CD1c-positive myeloid dendritic cell (primary cell): Measurements from ENCODE around the gene OVOL3.
A peak's percentile ranks its signal among the peaks of the same experiment; 100 is the strongest.
"Not testable (repeated sequence)": the region's sequence is repeated elsewhere in the genome, so short reads cannot be mapped to it uniquely, and the experiment has no call there.

ENCODE experiments used
- DNase-seq: peaks from one replicate; pipeline ENCODE4 v3.0.0-alpha.2; 2016; ENCODE audit errors: extremely low spot score

The OVOL3 gene

DNA sequence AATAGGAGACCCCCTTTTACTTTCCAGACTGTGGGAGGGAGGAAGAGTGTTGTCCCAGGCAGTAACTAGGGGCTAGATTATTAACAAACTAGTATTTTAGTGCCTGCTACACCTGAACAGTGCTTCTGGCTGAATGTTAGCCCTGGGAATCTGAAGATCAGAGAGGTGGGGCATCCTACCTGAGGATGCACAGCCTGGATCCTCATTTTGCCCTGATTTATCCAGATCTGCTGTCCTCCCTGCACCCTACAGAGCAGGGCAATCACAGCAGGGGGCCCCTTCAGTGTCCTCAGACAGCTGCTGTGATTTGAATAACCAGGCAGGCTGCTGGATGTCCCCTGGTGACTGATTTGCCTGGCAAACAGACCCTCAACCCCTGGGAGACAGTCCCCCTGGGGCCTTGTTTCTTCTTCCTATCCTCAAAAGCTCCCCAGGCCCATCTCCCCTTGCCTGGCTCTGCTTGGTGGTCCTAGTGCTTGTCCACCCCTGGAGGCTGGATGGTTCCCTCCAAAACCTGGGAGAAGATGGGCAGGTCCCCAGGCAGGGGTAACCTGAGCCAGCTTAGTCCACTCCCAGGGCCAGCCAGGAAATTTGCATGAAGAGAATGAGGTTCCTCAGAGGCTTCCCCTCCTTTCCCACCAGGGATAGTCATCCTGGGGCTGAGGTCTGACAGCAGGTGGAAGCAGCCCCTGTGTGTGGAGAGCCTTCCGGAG, at the start of gene OVOL3:
TSS of gene OVOL3 (plus strand) at position 657 of the 713 bp plus-strand sequence. CDS start 60 bp downstream, outside the sequence.
- DNase-seq: no peak

- DNase-seq: no peak
Observed at GRCh38 chr19:36061367-36061766, 49.6 kb upstream of the OVOL3 start.

- DNase-seq: peak; percentile 47
Observed at GRCh38 chr19:36064826-36065225, 46.1 kb upstream of the OVOL3 start.

DNA sequence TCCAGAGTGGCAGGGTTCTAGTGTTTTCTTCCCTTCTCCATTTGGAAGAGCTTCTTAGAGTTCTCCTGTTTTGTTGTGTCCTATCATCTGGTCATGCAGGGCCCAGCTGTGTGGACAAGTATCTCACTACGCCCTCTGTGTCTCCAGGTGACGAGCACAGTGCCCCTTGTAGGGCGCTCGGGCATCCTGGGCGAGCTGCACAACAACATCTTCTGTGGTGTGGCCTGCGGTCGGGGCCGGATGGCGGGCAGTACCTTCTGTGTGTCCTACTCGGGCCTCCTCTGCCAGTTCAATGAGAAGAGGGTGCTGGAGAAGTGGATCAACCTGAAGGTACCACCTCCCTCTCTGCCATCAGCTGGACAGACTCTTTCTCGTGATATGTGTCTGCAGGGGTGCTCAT, 43.3 kb upstream of the OVOL3 start:
- DNase-seq: no peak

GRCh38 chr19:36068810-36069499, 42.0 kb upstream of the OVOL3 start:
- DNase-seq: not testable (repeated sequence)

GRCh38 chr19:36072081-36072480, 38.9 kb upstream of the OVOL3 start:
- DNase-seq: no peak

GRCh38 chr19:36073121-36073876, 37.6 kb upstream of the OVOL3 start:
- no peak for DNase-seq

- no peak for DNase-seq
Observed at GRCh38 chr19:36079389-36079945, 31.5 kb upstream of the OVOL3 start.

DNA sequence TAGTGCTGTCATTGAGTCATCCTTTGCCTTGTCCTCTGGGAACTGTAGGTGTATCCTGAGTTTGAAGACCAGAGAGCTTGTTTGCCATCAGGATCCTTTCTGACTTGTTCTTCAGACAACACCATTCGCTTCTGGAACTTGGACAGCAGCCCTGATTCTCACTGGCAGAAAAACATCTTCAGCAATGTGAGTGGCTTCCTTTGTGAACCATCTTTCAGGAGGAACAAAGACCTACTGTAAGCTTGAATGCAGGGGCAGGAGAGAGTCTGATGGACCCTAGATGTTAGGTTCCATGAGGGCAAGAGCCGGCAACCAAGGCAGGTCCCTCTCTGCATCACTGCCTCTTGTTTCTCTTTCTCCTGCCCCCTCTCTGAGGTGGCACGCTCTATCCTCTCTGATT, 29.6 kb upstream of the OVOL3 start:
- DNase-seq: no peak

DNA sequence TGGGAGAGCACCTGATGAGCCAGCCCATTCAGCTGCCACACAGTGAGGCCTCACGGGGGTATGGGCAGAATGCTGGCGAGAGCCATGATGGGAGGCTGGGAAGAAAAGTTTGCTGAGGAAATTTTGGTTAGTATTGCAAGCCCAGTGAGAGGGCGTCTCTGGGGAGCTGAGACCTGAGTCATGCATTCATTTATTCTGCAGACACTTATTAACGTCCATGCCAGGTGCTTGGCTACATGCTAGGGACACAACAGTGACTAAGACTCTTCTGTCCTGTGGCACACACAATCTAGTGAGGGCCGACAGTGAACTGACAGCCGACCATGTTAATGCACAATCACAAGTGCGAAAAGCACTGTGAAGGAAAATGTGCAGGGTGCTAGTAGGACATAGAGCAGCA, 29.0 kb upstream of the OVOL3 start:
- DNase-seq: no peak

DNA sequence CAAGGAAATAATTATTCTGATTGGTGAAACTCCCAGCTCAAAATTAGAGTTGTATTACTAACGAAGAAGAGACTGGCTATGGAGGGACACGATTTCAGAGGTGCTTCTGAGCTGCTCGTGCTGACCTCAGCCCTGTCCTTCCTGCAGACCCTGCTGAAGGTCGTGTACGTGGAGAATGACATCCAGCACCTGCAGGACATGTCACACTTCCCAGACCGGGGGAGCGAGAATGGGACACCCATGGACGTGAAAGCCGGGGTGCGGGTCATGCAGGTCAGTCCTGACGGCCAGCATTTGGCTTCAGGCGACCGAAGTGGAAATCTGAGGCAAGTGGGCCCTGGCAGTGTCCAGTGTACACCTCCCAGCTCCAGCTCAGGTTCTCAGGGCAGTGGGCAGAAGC, 28.0 kb upstream of the OVOL3 start:
- DNase-seq: no peak

GRCh38 chr19:36084231-36085009, 26.5 kb upstream of the OVOL3 start:
- DNase-seq: no peak

DNA sequence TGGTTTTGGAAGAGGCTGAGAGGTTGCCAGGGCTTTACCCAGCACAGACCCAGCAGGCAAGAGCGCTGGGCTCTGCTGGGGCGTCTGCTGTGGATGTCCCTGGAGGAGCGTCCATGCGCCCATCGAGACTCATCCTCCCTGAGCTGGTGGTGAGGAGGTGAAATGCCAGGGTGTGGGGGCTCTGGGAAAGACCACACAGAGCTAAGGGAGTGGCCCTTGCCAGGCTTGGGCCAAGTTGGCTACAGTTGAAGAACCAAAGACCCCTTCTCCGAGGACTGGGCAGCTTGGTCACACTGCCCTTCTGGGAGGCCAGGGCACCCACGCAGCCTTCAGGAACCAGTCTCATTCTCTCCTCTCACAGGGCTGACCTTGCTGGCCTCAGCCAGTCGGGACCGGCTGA, 24.6 kb upstream of the OVOL3 start:
- no peak for DNase-seq

DNA sequence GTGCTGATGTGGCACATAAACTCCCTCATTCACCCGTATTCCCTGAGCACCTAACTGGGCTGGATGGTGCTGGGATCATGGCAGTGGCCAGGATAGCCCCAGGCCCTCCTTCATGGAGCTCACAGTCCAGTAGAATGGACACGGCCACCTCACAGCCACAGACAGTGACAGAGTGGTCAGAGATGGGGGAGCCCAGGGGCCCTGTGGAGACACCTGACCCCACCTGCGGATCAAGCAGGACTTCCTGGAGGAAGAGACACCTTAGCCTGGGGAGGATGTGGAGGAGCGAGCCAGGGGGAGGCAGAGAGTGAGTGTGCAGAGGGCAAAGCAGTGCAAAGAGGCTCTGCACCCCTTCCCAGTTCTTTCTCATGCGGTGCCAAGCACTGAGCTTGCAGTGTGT, 21.1 kb upstream of the OVOL3 start:
- no peak for DNase-seq

- no peak for DNase-seq
Observed at GRCh38 chr19:36090910-36091695, 19.8 kb upstream of the OVOL3 start.

- DNase-seq: no peak
Observed at GRCh38 chr19:36092566-36092965, 18.4 kb upstream of the OVOL3 start.

- DNase-seq: no peak
Observed at GRCh38 chr19:36093146-36093662, 17.7 kb upstream of the OVOL3 start.

DNA sequence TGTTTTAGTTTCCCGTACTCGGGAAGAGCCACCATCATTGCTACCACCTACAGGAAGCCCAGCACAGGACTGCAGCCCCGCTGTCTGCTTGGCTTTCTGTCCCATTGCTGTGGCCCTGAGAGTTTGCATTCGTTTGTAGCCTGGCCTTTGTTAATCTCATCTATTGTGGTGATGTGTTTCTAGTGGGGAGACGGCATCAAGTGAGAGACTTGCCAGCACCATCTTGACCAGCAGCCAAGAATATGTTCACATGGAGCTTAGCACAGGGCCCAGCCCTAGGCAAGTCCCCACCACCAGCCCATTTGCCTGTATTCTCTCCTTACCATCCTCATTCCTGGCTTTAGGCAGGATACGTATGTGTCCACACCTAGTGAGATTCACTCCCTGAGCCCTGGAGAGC, 17.3 kb upstream of the OVOL3 start:
- no peak for DNase-seq

GRCh38 chr19:36097036-36097435, 13.9 kb upstream of the OVOL3 start:
- DNase-seq: no peak

DNA sequence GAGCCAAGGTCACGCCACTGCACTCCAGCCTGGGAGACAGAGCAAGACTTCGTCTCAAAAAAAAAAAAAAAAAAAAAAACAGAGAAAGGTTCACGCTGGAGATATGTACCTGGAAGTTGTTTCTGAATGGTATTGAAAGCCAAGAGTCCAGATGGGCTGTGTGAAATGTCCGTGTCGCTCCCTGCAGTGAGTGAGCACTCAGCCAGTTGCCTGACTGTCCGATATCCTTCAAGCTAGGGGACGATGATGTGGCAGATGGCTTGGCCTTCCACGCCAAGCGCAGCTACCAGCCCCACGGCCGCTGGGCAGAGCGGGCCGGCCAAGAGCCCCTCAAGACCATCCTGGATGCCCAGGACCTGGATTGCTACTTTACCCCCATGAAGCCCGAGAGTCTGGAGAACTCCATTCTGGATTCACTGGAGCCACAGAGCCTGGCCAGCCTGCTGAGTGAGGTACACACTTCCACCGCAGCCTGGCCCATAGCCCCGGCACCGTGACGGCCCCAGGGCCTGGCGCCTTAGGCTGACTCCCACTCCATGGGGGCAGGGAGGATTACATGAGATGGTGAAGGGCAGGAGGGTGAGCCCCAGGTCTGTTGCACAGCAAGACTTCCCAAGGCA, 11.7 kb upstream of the OVOL3 start:
- DNase-seq: no peak
